ENCODE results near the gene PPP2R5D.

DNA sequence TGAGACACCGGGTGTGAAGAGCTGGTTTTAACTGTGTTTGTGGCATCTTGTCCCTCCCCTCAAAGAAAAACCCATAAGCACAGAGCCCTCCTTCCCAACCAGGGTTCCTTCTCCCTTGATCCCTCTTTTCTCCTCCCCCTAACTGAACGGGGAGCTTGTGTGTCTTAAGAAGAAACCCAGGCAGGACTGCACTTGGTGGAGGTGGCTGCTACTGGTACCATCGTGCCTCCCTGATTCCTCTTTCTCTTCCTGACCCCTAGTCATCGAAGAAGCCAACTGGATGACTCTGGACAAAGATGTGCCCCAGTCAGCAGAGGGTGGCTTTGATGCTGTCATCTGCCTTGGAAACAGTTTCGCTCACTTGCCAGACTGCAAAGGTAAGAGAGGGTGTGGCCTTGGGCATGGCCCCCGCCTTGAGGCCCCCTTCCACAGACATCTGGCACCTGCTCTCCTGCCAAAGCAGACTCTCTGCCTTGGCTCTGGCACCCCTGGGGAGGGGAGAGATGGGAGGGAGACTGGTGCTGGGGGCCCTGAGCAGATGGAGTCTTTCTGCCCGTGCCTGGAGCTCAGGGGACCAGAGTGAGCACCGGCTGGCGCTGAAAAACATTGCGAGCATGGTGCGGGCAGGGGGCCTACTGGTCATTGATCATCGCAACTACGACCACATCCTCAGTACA is 21.7 kb upstream of the PPP2R5D start:
- TF ChIP-seq, protein P1, sequence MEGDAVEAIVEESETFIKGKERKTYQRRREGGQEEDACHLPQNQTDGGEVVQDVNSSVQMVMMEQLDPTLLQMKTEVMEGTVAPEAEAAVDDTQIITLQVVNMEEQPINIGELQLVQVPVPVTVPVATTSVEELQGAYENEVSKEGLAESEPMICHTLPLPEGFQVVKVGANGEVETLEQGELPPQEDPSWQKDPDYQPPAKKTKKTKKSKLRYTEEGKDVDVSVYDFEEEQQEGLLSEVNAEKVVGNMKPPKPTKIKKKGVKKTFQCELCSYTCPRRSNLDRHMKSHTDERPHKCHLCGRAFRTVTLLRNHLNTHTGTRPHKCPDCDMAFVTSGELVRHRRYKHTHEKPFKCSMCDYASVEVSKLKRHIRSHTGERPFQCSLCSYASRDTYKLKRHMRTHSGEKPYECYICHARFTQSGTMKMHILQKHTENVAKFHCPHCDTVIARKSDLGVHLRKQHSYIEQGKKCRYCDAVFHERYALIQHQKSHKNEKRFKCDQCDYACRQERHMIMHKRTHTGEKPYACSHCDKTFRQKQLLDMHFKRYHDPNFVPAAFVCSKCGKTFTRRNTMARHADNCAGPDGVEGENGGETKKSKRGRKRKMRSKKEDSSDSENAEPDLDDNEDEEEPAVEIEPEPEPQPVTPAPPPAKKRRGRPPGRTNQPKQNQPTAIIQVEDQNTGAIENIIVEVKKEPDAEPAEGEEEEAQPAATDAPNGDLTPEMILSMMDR (IDR thresholded peaks at IDR 0.05; ENCODE audit: control extremely low read depth in 1 of 3, insufficient read depth in 1 of 3, low read depth in 1 of 3, low read length in 3 of 3) = no peak
- TF ChIP-seq TEAD4 (IDR thresholded peaks at IDR 0.05; ENCODE audit: low read depth, low read length) = no peak

Measured in H1 (cell line).